ENCODE measurements around the gene EIF3F. TPM values are rescaled to one million over a fixed set of nuclear protein-coding genes. Genes with fewer than 3 reads are reported as not detected.

Gene EIF3F
- total and polyA plus RNA-seq, 2 of the 8 experiments (the other 6 are each of a cell fraction or from before 2014, with no cell fraction given) = 222 to 388 TPM

GRCh38 chr11:8025816-8026215, 38.7 kb downstream of the EIF3F start:
- H2AK5ac ChIP-seq (ENCODE audit: low read depth, low read length) = no peak overlapping the region
- H3K23me2 ChIP-seq (ENCODE audit: low read depth, low read length) = no peaks in the 10 kb centered on the region
- H4K5ac ChIP-seq (ENCODE audit: insufficient read length, low read depth, low read length) = no peak overlapping the region
- H3K27ac ChIP-seq (ENCODE audit: low read depth, low read length) = no peak overlapping the region
- no peaks in the 10 kb centered on the region for H3K9me3 ChIP-seq (ENCODE audit: insufficient read depth in 2 of 2, low read depth in 1 of 2, low read length in 1 of 2)
- ChIA-PET POLR2A (ENCODE audit: partially characterized antibody) (no interaction called here), CTCF (ENCODE audit: partially characterized antibody) (interaction anchor here (0.6 to 5.8 kb wide), 4 partner anchors 7 to 129 kb away, joined by 3 to 80 read pairs (median 34); no protein-coding TSS in a partner anchor)
- peaks cover 0 to 6% (median 6%) of the 10 kb centered on the region in 4 experiments; a peak in 6 of 7 replicates for H3K27me3 ChIP-seq (replicated peaks in 1 of 4; ENCODE audit: control insufficient read depth in 3 of 4, extremely low read depth in 1 of 4, insufficient read depth in 3 of 4, low read length in 3 of 4)
- H3K4ac ChIP-seq (replicated peaks; ENCODE audit: insufficient read length, low read depth, low read length) = no peak overlapping the region
- no peak overlapping the region for H3K4me3 ChIP-seq (ENCODE audit: extremely low read depth in 1 of 4, insufficient read depth in 2 of 4, low read depth in 3 of 4, low read length in 4 of 4)
- no peaks in the 10 kb centered on the region for H3K4me1 ChIP-seq (replicated peaks in 1 of 4; ENCODE audit: control insufficient read depth in 3 of 4, insufficient read depth in 4 of 4, low read length in 3 of 4)
- H3K56ac ChIP-seq (replicated peaks; ENCODE audit: insufficient read length, low read depth, low read length) = no peak overlapping the region
- no peak overlapping the region for H2BK12ac ChIP-seq (ENCODE audit: low read depth, low read length)
- H2AFZ ChIP-seq (ENCODE audit: low read length) = no peak overlapping the region
- no peak overlapping the region for H3K23ac ChIP-seq (ENCODE audit: insufficient read length)
- no peaks in the 10 kb centered on the region for H3K79me2 ChIP-seq (ENCODE audit: control insufficient read depth in 1 of 2, insufficient read depth in 2 of 2, low read length in 2 of 2)
- no peaks in the 10 kb centered on the region for H3K79me1 ChIP-seq (ENCODE audit: low read depth, low read length)
- WGBS, 2 experiments (ENCODE audit: extremely low coverage in 1 of 2, insufficient coverage in 1 of 2, insufficient read length in 1 of 2, insufficient replicate concordance in 2 of 2, low coverage in 1 of 2, low lambda C conversion rate in 2 of 2, missing lambda C conversion rate in 1 of 2) = 85% methylated on average over 2 of the region's 2 CpGs; no CpG with 5 or more reads in 1 of the 2 experiments
- no peak overlapping the region for H2BK20ac ChIP-seq (ENCODE audit: low read length)
- DNase-seq (ENCODE audit: low read depth in 1 of 2, low spot score in 2 of 2) (no peak), FAIRE-seq (no peak)
- H2BK15ac ChIP-seq (ENCODE audit: low read length) = no peak overlapping the region
- no peak overlapping the region for H3K4me2 ChIP-seq (ENCODE audit: insufficient read depth in 1 of 2, low read depth in 2 of 2, low read length in 2 of 2)
- no peak overlapping the region for H4K91ac ChIP-seq (replicated peaks; ENCODE audit: insufficient read length, low read length)
- no peak overlapping the region for H2BK5ac ChIP-seq (ENCODE audit: low read depth, low read length)
- H3K18ac ChIP-seq (ENCODE audit: extremely low read depth, low read length) = no peak overlapping the region
- no peak overlapping the region for H3K9ac ChIP-seq (replicated peaks in 1 of 4; ENCODE audit: extremely low read depth in 1 of 4, low read depth in 3 of 4, low read length in 3 of 4)
- H4K8ac ChIP-seq (ENCODE audit: extremely low read depth, insufficient read depth, low read length) = no peak overlapping the region
- no peak overlapping the region for H3K14ac ChIP-seq (ENCODE audit: insufficient read length)
- no peaks in the 10 kb centered on the region for H4K20me1 ChIP-seq (replicated peaks in 1 of 2; ENCODE audit: control insufficient read depth in 1 of 2, insufficient read depth in 2 of 2, low read length in 2 of 2)
- no peak overlapping the region for H2BK120ac ChIP-seq (replicated peaks; ENCODE audit: low read depth, low read length)
- no peaks in the 10 kb centered on the region for H3K36me3 ChIP-seq (ENCODE audit: control insufficient read depth in 2 of 4, insufficient read depth in 4 of 4, low read length in 3 of 4)
- TF ChIP-seq TBP (IDR thresholded peaks at IDR 0.05; ENCODE audit: low read depth, low read length) (no peak), SIX5 (IDR thresholded peaks at IDR 0.05; ENCODE audit: low read depth, low read length) (no peak), USF2 (IDR thresholded peaks at IDR 0.05; ENCODE audit: low read length) (no peak), CTCF (IDR thresholded peaks at IDR 0.05; ENCODE audit: control extremely low read depth in 1 of 3, insufficient read depth in 1 of 3, low read depth in 1 of 3, low read length in 3 of 3) (no peak), GABPA (IDR thresholded peaks at IDR 0.05; ENCODE audit: borderline replicate concordance, insufficient read depth, low read length) (no peak), KDM4A (IDR thresholded peaks at IDR 0.05; ENCODE audit: low read depth, low read length, severe bottlenecking) (no peak), HDAC6 (IDR thresholded peaks at IDR 0.05; ENCODE audit: low read depth, low read length) (no peak), MAX (IDR thresholded peaks at IDR 0.05) (no peak), PHF8 (conservative IDR thresholded peaks at IDR 0.05; ENCODE audit: low read depth, low read length) (no peak)

Measured in H1 (cell line).